ENCODE data around the gene ENG.
A peak's percentile ranks its signal among the peaks of the same experiment; 100 is the strongest.

Gene ENG

GRCh38 chr9:127771570-127772189 is 82.8 kb downstream of the ENG start:
- Histone ChIP-seq H3K9me3 (replicated peaks in 1 of 11) (no peaks in the 10 kb centered on the region), H3K27ac (peak overlapping the region in 4 of 11 experiments; percentile 17 to 47 (median 26); a peak in 5 of 22 replicates), H3K36me3 (peaks cover 4 to 55% (median 40%) of the 10 kb centered on the region in 11 experiments), H3K4me1 (peaks cover 77 to 96% (median 92%) of the 10 kb centered on the region in 10 experiments), H3K9ac (peak overlapping the region in 2 of 11 experiments; percentile 24 to 31; a peak in 2 of 22 replicates), H3K4me3 (0 out of 20 replicates have a peak overlapping the region, but pooled peaks of 1 of the 10 experiments have one; percentile 18), H3K27me3 (no peaks in the 10 kb centered on the region), H4K20me1 (peaks cover 0 to 74% (median 18%) of the 10 kb centered on the region in 11 experiments; a peak in 13 of 22 replicates), H3K4me2 (peak overlapping the region; percentile 25 to 59 (median 45); a peak in 16 of 22 replicates)
- TF ChIP-seq Cebpa-rat (IDR thresholded peaks at IDR 0.05) = no peak

DNA sequence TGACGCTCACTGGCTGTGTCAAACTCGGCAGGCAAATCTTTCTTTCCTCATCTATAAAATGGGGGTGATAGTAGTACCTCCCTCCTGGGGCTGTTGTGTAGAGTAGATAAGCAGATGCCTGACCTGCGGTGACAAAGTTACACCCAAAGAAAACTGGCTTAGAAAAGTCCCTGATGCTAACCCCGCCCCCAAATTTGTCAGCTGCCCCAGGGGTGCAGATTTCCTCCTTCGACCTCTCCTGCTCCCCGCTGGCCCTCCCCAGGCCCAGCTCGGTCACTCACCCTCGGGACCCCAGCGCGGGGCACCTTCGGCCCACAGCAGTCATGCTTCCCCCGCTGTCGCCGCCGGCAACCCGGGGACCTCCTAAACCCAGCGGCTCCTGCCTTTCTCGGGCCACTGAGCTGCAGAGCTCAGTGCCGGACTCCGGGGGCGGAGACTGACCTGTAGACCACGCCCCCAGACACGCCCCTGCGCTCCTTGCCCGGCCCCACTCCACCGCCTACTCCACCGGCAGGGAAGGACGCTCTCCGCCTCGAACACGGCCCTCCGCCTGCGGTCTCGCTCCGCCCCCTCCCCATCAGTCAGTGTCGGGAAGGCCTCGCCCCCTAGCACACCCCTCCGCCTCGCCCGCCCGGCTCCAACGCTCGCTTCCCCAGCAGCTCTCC is 83.4 kb downstream of the ENG start:
- Histone ChIP-seq H3K4me2 (peak overlapping the region; percentile 78 to 97 (median 95)), H3K27me3 (no peaks in the 10 kb centered on the region), H3K4me3 (peak overlapping the region; percentile 55 to 74 (median 62)), H3K4me1 (peaks cover 72 to 95% (median 90%) of the 10 kb centered on the region in 10 experiments), H3K9me3 (replicated peaks in 1 of 11) (no peaks in the 10 kb centered on the region), H3K27ac (peak overlapping the region; percentile 5 to 79 (median 59); a peak in 18 of 22 replicates), H3K9ac (peak overlapping the region; percentile 38 to 74 (median 69)), H4K20me1 (peaks cover 0 to 79% (median 18%) of the 10 kb centered on the region in 11 experiments; a peak in 13 of 22 replicates), H3K36me3 (peaks cover 10 to 62% (median 46%) of the 10 kb centered on the region in 11 experiments)
- no peak for TF ChIP-seq Cebpa-rat (IDR thresholded peaks at IDR 0.05)

DNA sequence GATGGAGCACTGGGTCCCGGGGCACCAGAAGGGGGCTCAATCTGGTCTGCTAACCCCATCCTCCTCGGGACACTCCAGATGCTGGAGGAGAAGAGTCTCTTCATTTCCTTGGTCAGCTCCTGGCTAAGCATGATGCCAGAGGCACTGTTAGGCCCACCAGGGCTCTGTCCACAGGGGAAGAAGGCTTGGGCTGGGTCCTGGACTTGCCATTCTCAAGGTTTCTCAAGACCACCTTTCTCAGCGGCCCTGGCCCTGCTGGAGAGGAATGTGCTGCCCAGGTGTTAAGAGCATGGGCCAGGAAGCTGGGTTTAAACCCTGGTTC is 83.9 kb downstream of the ENG start:
- H3K9ac ChIP-seq = peak overlapping the region; percentile 38 to 74 (median 69)

GRCh38 chr9:127769929-127770582 is 84.4 kb downstream of the ENG start:
- peaks cover 19 to 72% (median 56%) of the 10 kb centered on the region in 11 experiments for H3K36me3 ChIP-seq
- H3K9ac ChIP-seq = peak overlapping the region; percentile 38 to 74 (median 69)

More for the DNA sequence above, 83.9 kb downstream of the ENG start:
- Histone ChIP-seq H3K4me3 (peak overlapping the region; percentile 55 to 74 (median 62)), H3K4me2 (peak overlapping the region; percentile 78 to 97 (median 95)), H3K4me1 (peaks cover 67 to 92% (median 86%) of the 10 kb centered on the region in 10 experiments), H3K36me3 (peaks cover 14 to 67% (median 51%) of the 10 kb centered on the region in 11 experiments), H3K27me3 (no peaks in the 10 kb centered on the region), H3K27ac (peak overlapping the region; percentile 5 to 79 (median 59); a peak in 19 of 22 replicates), H4K20me1 (peaks cover 0 to 84% (median 18%) of the 10 kb centered on the region in 11 experiments; a peak in 13 of 22 replicates), H3K9me3 (replicated peaks in 1 of 11) (no peaks in the 10 kb centered on the region)
- no peak for TF ChIP-seq Cebpa-rat (IDR thresholded peaks at IDR 0.05)

GRCh38 chr9:127769101-127769500 is 85.4 kb downstream of the ENG start:
- Histone ChIP-seq H3K9me3 (replicated peaks in 1 of 11) (no peaks in the 10 kb centered on the region), H3K27me3 (no peaks in the 10 kb centered on the region), H3K27ac (peak overlapping the region in 10 of 11 experiments; percentile 20 to 79 (median 62); a peak in 15 of 22 replicates), H3K36me3 (peaks cover 21 to 74% (median 52%) of the 10 kb centered on the region in 11 experiments), H3K9ac (peak overlapping the region in 7 of 11 experiments; percentile 43 to 70 (median 60); a peak in 8 of 22 replicates), H4K20me1 (peaks cover 0 to 87% (median 18%) of the 10 kb centered on the region in 11 experiments; a peak in 13 of 22 replicates), H3K4me1 (peaks cover 64 to 84% (median 78%) of the 10 kb centered on the region in 10 experiments), H3K4me3 (no peak overlapping the region; a peak in 1 of 20 replicates), H3K4me2 (peak overlapping the region; percentile 78 to 97 (median 95))
- TF ChIP-seq Cebpa-rat (IDR thresholded peaks at IDR 0.05) = no peak

More at GRCh38 chr9:127769929-127770582, 84.4 kb downstream of the ENG start:
- Histone ChIP-seq H3K9me3 (replicated peaks in 1 of 11) (no peaks in the 10 kb centered on the region), H3K4me3 (peak overlapping the region; percentile 55 to 74 (median 62)), H4K20me1 (peaks cover 0 to 89% (median 18%) of the 10 kb centered on the region in 11 experiments; a peak in 13 of 22 replicates), H3K4me2 (peak overlapping the region; percentile 78 to 97 (median 95)), H3K27me3 (no peaks in the 10 kb centered on the region), H3K27ac (peak overlapping the region; percentile 28 to 79 (median 59); a peak in 20 of 22 replicates), H3K4me1 (peaks cover 63 to 87% (median 81%) of the 10 kb centered on the region in 10 experiments)
- no peak for TF ChIP-seq Cebpa-rat (IDR thresholded peaks at IDR 0.05)

GRCh38 chr9:127768698-127769097 is 85.8 kb downstream of the ENG start:
- Histone ChIP-seq H3K9me3 (replicated peaks in 1 of 11) (no peaks in the 10 kb centered on the region), H3K27ac (peak overlapping the region in 10 of 11 experiments; percentile 8 to 79 (median 60); a peak in 17 of 22 replicates), H3K4me2 (peak overlapping the region; percentile 78 to 97 (median 95)), H3K4me1 (peaks cover 65 to 84% (median 78%) of the 10 kb centered on the region in 10 experiments), H3K4me3 (no peak overlapping the region), H3K27me3 (no peaks in the 10 kb centered on the region), H3K36me3 (peaks cover 21 to 74% (median 48%) of the 10 kb centered on the region in 11 experiments), H3K9ac (peak overlapping the region in 9 of 11 experiments; percentile 43 to 73 (median 60); a peak in 13 of 22 replicates), H4K20me1 (peaks cover 0 to 87% (median 22%) of the 10 kb centered on the region in 11 experiments; a peak in 13 of 22 replicates)
- no peak for TF ChIP-seq Cebpa-rat (IDR thresholded peaks at IDR 0.05)

- Histone ChIP-seq H3K4me1 (peaks cover 66 to 84% (median 78%) of the 10 kb centered on the region in 10 experiments), H4K20me1 (peaks cover 0 to 91% (median 22%) of the 10 kb centered on the region in 11 experiments; a peak in 13 of 22 replicates), H3K9ac (peak overlapping the region; percentile 23 to 73 (median 51); a peak in 21 of 22 replicates)
Measured at GRCh38 chr9:127767909-127768331, 86.5 kb downstream of the ENG start.

DNA sequence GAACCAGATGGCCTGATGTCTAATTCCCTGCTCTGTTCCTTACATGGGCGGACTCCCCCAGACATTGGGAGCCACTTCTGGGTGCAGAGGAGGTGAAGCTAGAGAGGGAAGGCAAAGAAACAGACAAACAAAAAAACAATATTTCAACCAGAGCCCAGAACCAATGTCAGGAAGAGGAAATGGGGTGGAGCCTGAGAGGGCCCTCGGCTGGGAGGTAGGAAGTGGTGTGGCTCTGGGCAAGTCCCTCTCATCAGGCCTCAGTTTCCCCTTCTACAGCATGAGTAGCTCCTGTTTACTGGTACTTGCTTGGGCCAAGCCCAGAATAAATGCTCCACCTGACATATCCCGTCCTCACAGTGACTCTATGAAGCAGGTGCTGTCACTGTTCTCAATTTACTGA is 87.0 kb downstream of the ENG start:
- Histone ChIP-seq H3K36me3 (peaks cover 21 to 67% (median 38%) of the 10 kb centered on the region in 11 experiments), H3K27me3 (no peaks in the 10 kb centered on the region), H3K4me1 (peaks cover 71 to 85% (median 80%) of the 10 kb centered on the region in 10 experiments), H3K27ac (peak overlapping the region; percentile 24 to 79 (median 61); a peak in 20 of 22 replicates), H3K9ac (peak overlapping the region; percentile 23 to 73 (median 51); a peak in 18 of 22 replicates), H3K9me3 (replicated peaks in 1 of 11) (no peaks in the 10 kb centered on the region), H3K4me2 (peak overlapping the region; percentile 70 to 97 (median 95)), H4K20me1 (peaks cover 0 to 91% (median 22%) of the 10 kb centered on the region in 11 experiments; a peak in 13 of 22 replicates), H3K4me3 (peak overlapping the region in 3 of 10 experiments; percentile 15 to 22 (median 18); a peak in 2 of 20 replicates)
- no peak for TF ChIP-seq Cebpa-rat (IDR thresholded peaks at IDR 0.05)

More at GRCh38 chr9:127767909-127768331, 86.5 kb downstream of the ENG start:
- H3K9me3 ChIP-seq (replicated peaks in 1 of 11) = no peaks in the 10 kb centered on the region
- TF ChIP-seq Cebpa-rat (IDR thresholded peaks at IDR 0.05) = no peak
- H3K27ac ChIP-seq = peak overlapping the region; percentile 24 to 79 (median 61); a peak in 21 of 22 replicates
- H3K36me3 ChIP-seq = peaks cover 21 to 70% (median 44%) of the 10 kb centered on the region in 11 experiments
- no peaks in the 10 kb centered on the region for H3K27me3 ChIP-seq
- peak overlapping the region; percentile 70 to 97 (median 95) for H3K4me2 ChIP-seq
- peak overlapping the region in 2 of 10 experiments; percentile 15 to 42; a peak in 1 of 20 replicates for H3K4me3 ChIP-seq
